Measurements from ENCODE around the gene TUBGCP3. TPM values are rescaled to one million over a fixed set of nuclear protein-coding genes. Genes with fewer than 3 reads are reported as not detected.
"Not testable (repeated sequence)": the region's sequence is repeated elsewhere in the genome, so short reads cannot be mapped to it uniquely, and the experiment has no call there.

Gene TUBGCP3
- total RNA-seq, 4 donors from 2014 or later = 21.9 to 60.9 (median 32.0) TPM

DNA sequence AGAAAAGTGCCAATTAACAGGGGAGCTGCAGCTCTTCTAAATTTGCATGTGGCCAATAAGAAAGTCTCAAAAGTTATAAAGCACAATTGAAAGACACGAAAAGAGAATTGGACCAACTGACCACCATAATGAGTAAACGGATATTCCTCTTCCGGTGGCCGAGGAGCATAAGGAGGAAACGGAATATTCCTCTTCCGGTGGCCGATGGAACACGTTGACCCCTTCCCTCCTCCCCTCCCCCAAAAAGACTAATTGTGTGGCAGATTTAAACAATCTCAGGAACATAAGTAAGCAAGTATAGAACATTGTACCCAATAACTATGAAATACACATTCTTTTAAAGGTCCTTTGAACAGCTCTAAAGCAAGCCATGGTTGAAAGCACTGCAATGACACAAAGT, 41.2 kb upstream of the TUBGCP3 start:
- Histone ChIP-seq H3K36me3 (no peaks in the 10 kb centered on the region), H3K4me1 (no peaks in the 10 kb centered on the region), H3K9me3 (no peaks in the 10 kb centered on the region), H3K4me3 (no peak overlapping the region), H3K27me3 (peaks cover 17% of the 10 kb centered on the region), H3K27ac (no peak overlapping the region)
- WGBS = 77% methylated on average over 8 of the region's 8 CpGs
- DNase-seq (ENCODE audit: low spot score in 2 of 2) = no peak
- TF ChIP-seq EP300 (IDR thresholded peaks at IDR 0.05) (no peak), POLR2A (IDR thresholded peaks at IDR 0.05) (no peak), POLR2AphosphoS5 (IDR thresholded peaks at IDR 0.05) (no peak)
- TF ChIP-seq, protein P1, sequence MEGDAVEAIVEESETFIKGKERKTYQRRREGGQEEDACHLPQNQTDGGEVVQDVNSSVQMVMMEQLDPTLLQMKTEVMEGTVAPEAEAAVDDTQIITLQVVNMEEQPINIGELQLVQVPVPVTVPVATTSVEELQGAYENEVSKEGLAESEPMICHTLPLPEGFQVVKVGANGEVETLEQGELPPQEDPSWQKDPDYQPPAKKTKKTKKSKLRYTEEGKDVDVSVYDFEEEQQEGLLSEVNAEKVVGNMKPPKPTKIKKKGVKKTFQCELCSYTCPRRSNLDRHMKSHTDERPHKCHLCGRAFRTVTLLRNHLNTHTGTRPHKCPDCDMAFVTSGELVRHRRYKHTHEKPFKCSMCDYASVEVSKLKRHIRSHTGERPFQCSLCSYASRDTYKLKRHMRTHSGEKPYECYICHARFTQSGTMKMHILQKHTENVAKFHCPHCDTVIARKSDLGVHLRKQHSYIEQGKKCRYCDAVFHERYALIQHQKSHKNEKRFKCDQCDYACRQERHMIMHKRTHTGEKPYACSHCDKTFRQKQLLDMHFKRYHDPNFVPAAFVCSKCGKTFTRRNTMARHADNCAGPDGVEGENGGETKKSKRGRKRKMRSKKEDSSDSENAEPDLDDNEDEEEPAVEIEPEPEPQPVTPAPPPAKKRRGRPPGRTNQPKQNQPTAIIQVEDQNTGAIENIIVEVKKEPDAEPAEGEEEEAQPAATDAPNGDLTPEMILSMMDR (IDR thresholded peaks at IDR 0.05) = no peak

DNA sequence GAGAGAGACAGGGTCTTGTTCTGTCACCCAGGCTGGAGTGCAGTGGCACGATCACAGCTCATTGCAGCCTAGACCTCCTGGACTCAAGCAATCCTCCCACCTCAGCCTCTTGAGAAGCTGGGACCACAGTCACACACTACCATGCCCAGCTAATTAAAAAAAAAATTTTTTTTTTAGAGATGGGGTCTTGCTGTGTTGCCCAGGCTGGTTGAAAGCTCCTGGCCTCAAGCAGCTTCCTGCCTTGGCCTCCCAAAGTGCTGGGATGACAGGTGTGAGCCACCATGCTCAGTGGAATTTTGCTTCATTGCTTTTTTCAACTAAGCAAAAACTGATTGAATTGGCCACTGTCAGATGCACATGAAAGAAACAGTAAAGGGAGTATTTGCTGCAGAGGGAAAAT, 39.7 kb upstream of the TUBGCP3 start:
- WGBS = 90% methylated on average over 1 of the region's 1 CpG
- not testable (repeated sequence) for H3K9me3 ChIP-seq; H3K4me3 ChIP-seq; H3K27ac ChIP-seq; H3K36me3 ChIP-seq; H3K4me1 ChIP-seq; DNase-seq (ENCODE audit: low spot score in 2 of 2)
- peaks cover 23% of the 10 kb centered on the region for H3K27me3 ChIP-seq

DNA sequence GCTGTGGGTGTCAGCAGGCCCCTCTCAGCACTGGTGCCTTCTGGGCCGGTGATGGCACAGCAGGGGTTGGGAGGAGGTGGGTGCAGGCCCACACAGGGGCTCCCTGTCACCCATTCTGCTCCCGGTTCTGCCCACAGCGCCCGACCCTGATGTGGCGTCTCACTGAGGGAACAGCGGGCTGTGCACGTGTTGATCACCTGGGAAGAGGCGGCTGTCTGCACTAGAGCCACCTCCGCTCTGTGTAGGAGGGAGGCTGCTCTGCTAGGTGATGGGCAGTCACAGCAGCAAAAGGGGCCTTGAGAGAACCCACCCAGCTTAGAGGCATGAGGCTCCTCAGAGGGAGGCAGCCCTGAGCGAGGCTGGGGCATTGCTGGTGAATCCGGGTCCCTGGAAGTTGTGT, 39.2 kb upstream of the TUBGCP3 start:
- no peaks in the 10 kb centered on the region for H3K4me1 ChIP-seq
- 93% methylated on average over 10 of the region's 11 CpGs for WGBS
- DNase-seq (ENCODE audit: low spot score in 2 of 2) = no peak
- TF ChIP-seq EP300 (IDR thresholded peaks at IDR 0.05) (no peak), POLR2A (IDR thresholded peaks at IDR 0.05) (no peak), POLR2AphosphoS5 (IDR thresholded peaks at IDR 0.05) (no peak)
- TF ChIP-seq, protein P1 (IDR thresholded peaks at IDR 0.05) = no peak
- H3K27ac ChIP-seq = no peak overlapping the region
- H3K9me3 ChIP-seq = no peaks in the 10 kb centered on the region
- no peak overlapping the region for H3K4me3 ChIP-seq
- H3K27me3 ChIP-seq = peaks cover 23% of the 10 kb centered on the region
- no peaks in the 10 kb centered on the region for H3K36me3 ChIP-seq

DNA sequence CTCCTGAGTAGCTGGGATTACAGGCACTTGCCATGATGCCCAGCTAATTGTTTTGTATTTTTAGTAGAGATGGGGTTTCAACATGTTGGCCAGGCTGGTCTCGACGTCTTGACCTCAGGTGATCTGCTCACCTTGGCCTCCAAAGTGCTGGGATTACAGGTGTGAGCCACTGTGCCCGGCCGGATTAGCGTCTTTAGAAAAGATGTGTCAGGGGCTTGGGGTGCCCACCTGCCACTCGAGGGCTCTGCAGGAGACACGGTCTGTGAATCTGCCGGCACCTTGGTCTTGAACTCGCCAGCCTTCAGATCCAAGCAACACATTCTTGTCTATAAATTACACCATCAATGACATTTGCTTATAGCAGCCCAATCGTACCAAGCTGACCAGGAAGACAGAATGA, 38.8 kb upstream of the TUBGCP3 start:
- 97% methylated on average over 5 of the region's 10 CpGs for WGBS
- TF ChIP-seq EP300 (IDR thresholded peaks at IDR 0.05) = no peak
- TF ChIP-seq POLR2AphosphoS5 (IDR thresholded peaks at IDR 0.05) = no peak
- TF ChIP-seq POLR2A (IDR thresholded peaks at IDR 0.05) = no peak
- TF ChIP-seq, protein P1 (IDR thresholded peaks at IDR 0.05) = no peak
- no peaks in the 10 kb centered on the region for H3K9me3 ChIP-seq

DNA sequence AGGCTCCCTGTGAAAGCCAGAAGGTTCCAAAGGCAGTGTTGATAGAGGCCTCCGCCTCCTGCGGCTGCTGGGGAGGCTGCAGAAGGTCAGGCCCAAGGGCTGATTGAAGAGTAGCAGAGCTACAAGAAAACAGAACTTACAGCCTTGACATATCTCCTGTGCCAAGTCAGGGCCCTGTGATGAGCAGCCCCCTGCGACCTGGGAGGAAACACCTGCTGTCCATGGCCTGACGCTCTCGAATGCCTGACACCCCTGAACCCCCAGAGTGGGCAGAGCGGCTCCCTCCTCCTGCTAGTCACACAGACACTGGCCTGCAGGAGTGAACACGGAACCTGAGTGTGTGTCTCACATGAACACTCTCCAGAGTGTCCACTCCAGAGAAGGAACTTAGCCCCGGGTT, 38.2 kb upstream of the TUBGCP3 start:
- peaks cover 23% of the 10 kb centered on the region for H3K27me3 ChIP-seq

More for the DNA sequence above, 38.8 kb upstream of the TUBGCP3 start:
- no peak overlapping the region for H3K4me3 ChIP-seq
- no peak overlapping the region for H3K27ac ChIP-seq
- no peak for DNase-seq (ENCODE audit: low spot score in 2 of 2)
- H3K36me3 ChIP-seq = no peaks in the 10 kb centered on the region
- peaks cover 23% of the 10 kb centered on the region for H3K27me3 ChIP-seq
- H3K4me1 ChIP-seq = no peaks in the 10 kb centered on the region

More for the DNA sequence above, 38.2 kb upstream of the TUBGCP3 start:
- 86% methylated on average over 4 of the region's 8 CpGs for WGBS
- no peak for DNase-seq (ENCODE audit: low spot score in 2 of 2)
- Histone ChIP-seq H3K4me3 (no peak overlapping the region), H3K27ac (no peak overlapping the region), H3K9me3 (no peaks in the 10 kb centered on the region), H3K4me1 (no peaks in the 10 kb centered on the region), H3K36me3 (no peaks in the 10 kb centered on the region)
- TF ChIP-seq POLR2AphosphoS5 (IDR thresholded peaks at IDR 0.05) (no peak), EP300 (IDR thresholded peaks at IDR 0.05) (no peak), POLR2A (IDR thresholded peaks at IDR 0.05) (no peak)
- TF ChIP-seq, protein P1 (IDR thresholded peaks at IDR 0.05) = no peak
